Amygdala (tissue), 56 donors: ENCODE measurements around the gene BDH2.

Experiments
- DNase-seq, 56 donors: peaks; one replicate each; lab custom pipeline; 2025; lab: John Stamatoyannopoulos, UW

The BDH2 gene

DNA sequence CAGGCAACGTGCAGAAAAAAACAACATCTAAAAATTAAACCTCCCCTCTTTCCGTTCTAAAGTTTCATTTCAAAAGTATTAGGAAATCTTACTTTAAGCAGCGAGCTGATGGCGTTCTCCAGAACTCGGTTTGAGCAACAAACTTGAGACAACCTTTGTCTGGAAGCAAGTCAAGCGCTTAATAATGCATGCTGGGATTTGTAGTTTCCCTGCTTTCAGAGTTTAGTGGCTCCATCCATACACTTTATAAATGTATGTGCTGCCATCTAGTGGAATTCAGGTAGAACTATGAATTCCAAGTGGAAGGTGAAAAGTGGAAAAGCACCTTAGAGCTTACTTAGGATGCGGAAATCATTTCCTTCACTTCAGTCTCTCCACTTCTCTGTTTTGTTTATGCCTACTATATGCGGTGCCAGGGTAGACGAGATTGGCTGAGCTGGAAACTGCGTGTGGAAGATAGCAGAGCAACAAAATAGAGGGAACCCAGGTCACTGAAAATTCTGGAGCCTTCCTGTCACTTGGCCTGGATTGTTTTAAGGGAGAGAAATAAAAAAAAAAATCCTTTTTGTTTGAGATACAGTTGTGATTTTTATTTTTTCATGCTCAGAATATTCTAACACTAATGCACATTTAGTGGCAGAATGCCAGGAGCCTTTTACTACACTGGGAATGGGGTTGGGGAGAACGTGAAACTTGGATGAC is at the start of gene BDH2:
Gene BDH2 (minus strand): TSS at position 144 of the 702 bp plus-strand sequence. CDS start 3,580 bp downstream, outside the sequence.
- peak in 18 of 56 donors; percentile 1 to 66 (median 27) for DNase-seq

DNA sequence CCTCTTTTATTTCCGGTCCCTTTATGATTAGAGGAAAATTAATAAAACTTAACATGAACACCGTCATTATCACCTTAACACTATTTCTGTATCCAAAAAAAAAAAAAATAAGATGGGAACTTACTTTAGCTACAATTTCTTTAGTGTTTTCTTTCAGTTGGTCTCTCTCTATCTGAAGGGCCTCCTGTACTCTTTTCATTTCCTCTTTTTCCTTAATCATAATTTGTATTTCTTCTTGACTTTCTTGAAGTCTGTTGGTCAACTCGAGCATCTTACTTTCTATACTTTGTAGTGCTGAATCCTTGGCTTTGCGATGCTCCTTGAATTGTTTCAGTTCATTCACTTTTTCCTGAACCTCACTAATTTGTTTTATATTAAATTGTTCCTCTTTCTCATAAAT is 45.3 kb upstream of the BDH2 start:
- no peak for DNase-seq

DNA sequence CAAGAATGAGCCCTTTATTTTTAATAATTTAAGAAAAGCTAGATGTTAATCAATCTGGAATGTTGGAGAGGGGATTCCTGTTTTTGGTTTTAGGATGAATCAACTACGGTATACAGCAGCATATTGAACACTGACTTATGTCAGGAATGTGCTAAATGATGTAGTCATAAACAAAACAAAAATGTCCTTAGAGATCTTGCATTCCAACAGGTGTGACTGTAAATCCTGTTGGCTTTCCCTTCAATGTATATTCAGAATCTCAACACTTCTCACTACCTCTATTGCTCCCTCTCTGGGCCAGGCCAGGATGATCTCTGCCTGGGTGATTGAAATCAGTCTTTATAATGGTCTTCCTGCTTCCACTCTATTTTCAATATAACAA is 37.8 kb upstream of the BDH2 start:
- DNase-seq, result no peak

DNA sequence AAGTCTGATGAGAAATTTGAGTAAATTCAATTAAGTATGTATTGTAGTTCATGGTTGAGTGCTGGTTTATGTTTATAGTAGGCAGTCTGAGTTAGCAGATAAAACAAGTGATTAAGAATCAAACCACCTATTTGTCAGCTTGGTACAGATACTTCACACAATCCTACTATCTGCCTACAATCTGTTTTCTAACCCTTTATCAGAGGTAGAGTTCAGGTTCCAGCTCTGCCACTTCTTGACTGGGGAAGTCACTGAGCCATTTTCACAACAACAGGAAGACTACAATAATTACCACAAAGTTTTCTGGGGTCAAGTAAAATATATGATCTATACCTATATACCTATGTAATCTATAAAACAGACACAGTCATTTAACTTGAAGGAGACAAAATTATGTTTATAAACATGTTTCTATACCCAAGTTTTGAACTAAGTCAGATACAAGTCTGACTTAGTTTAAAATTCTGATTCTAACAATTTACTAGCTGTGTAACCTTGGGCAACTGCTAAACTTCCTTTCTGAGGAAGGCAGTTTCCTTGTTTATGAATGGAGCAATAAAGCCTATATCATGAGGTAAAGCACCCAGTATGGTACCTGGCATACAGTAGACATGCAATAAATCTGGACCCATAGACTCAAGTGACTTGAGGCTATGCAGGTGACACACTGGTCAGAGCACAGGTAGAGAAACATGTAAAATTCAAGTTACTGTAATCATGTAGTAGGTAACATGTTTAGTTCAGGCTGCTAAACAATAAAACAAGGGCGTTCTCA is 37.2 kb upstream of the BDH2 start:
- DNase-seq, result no peak

DNA sequence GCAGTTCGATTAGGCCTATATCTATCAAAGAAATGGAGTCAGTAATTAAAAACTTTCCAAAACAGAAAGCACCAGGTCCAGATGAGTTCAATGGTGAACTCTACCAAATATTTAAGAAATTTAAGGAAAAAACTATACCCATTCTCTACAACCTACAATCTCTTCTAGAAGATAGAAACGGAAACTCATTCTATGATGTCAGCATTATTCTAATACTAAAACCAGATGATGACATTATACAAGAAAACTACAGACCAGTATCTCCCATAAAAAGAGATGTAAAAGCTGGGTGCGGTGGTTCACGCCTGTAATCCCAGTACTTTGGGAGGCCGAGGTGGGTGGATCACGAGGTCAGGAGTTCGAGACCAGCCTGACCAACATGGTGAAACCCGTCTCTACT is 29.5 kb upstream of the BDH2 start:
- no peak for DNase-seq

DNA sequence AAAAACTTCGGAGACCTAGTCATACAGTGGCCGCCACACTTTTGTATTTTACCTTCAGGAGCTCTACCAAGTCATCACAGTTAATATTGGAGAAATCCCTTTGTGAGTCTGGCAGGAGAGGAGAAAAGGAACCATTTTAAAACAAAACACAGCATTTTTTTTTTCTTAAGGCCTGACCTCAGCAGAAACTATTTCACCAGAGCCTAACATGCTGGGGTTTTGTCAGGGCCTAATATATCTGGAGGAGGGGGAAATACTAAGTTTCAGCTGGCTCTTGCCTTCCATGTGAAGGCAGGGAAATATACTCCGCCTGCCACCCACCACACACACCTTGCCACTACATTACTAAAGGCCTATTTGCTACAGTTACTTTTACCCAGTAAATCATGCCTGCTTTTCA is 26.5 kb upstream of the BDH2 start:
- no peak for DNase-seq

DNA sequence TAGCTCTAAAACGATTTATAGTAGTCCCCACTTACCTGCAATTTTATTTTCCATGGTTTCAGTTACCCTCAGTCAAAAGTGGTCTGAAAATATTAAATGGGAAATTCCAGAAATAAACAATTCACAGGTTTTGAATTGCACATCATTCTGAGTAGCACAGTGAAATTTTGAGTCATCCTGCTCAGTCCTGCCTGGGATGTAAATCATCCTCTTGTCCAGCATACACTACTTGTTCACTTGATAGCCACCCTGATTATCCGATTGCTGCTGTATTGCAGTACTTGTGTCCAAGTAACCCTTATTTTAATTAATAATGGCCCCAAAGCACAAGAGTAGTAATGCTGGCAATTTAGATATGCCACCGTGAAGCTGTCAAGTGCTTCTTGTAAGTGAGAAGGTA is 23.5 kb upstream of the BDH2 start:
- no peak for DNase-seq

DNA sequence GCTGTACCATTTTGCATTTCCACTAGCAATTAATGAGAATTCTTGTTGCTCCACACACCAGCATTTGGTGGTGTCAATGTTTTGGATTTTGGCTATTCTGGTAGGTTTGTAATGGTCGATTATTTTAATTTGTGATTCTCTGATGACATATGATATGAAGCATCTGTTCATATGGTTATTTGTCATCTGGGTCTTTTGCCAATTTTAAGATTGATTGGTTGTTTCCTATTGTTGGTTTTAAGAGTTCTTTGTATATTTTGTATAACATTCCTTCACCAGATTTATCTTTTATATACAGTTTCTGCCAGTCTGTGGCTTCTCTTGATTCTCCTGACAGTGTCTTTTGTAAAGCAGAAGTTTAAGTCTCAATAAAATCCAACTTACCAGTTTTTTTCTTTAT is 18.5 kb upstream of the BDH2 start:
- DNase-seq, result no peak

DNA sequence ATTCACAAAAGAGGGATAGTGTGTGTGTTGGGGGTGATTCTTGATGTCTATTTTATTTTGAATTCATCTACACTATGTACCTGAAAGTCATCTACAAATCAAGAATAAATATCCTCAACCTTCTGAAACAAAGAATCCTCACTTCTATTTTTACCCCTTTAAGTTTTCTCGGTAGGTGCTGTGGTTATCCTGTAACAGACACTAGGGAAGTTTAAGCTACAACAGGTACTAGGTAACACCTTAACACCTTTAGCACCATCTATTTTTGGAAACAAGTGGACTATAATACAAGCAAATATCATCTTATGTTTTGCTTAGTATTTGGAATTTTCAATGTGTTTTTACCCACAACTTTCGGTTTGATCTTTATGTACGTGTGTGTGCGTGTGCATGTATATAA is 12.0 kb upstream of the BDH2 start:
- no peak for DNase-seq

DNA sequence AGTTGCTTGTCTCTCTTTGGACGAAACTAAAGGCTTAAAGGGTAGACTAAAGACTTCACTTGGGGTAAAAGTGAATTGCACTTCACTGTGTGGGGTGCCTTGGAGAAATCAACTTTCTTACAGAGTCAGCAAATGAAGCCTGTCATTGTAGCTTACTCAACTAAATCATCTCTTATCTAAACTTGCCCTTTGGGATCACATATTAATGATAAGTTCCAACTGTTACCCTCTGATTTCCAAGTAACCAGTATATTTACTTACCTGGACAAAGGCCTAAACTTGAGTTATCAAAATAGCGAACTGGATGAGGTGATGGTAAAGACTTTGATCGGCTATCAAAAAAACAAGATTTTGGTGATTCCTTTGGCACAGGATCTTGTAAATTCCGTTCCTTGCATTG is 8.9 kb upstream of the BDH2 start:
- no peak for DNase-seq

DNA sequence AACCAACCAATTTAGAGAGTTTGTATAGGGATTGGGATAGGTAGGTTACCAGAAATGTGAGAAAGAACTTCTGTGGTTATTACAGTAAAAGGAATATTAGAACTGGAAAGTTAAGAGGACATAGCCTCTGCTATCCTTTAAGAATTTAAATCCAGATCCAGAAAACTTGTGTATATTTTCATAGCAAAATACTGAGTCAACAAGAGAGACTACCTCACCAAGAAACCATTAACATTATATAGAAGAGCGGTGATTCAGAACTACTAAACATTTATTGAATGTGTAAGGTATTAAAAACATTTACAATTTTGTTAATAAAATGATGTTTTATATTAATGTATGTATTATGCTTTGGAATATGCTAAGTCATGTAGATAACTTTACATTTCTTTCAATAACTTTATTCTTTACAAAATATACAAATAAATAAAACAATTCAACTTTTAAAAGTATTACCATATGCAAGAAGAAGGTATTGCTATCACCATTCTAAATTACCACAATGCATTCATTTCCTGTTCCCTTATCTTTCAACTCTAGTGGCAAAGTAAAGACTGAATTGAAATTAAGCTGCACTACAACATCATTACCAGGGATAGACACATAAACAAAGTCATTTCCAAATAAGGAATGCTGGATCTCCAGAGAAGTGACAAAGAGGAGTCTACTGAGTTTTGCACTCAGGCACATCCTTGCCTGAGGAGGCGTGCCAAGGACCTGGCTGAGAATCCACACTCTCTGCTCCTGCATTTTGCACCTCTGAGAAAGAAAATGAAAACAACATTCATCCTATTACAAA is 6.1 kb upstream of the BDH2 start:
- DNase-seq, result no peak

DNA sequence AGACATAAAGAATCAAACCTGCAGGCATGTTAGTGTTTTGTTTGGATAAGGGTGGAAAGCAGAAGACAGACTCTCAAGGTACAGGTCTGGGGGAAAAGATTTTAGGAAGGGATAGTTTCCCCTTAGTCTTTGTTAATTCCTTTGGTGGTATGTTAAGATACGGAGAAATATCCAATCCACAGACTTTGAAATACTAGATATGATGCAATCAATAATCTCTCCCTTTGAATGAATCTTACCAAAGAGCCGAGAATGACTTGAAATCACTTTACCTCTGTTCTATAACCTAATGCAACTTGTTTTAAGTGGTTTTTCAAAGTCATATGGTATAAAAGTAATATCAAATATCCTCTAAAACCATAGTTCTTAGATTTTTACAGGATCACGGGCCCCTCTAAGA is 5.3 kb upstream of the BDH2 start:
- DNase-seq, result no peak

DNA sequence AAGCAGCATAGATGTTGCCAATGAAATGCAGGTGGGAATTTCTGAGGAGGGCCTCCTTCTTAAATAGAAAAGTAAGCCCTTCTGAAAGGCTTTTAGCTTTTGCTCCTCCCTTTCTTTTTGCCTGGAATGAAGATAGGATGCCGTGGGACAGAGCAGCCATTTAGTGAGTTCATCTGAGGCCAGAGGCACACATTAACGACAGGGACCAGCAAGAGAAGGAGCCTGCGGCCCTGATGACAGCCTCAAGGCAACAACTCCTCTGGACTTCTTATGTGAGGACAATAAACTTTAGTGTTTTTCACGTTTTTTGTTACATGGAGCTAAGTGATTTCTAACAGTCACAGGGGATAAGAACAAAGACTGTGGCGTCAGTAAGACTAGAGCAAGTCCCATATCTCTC is 1.1 kb upstream of the BDH2 start:
- no peak for DNase-seq

DNA sequence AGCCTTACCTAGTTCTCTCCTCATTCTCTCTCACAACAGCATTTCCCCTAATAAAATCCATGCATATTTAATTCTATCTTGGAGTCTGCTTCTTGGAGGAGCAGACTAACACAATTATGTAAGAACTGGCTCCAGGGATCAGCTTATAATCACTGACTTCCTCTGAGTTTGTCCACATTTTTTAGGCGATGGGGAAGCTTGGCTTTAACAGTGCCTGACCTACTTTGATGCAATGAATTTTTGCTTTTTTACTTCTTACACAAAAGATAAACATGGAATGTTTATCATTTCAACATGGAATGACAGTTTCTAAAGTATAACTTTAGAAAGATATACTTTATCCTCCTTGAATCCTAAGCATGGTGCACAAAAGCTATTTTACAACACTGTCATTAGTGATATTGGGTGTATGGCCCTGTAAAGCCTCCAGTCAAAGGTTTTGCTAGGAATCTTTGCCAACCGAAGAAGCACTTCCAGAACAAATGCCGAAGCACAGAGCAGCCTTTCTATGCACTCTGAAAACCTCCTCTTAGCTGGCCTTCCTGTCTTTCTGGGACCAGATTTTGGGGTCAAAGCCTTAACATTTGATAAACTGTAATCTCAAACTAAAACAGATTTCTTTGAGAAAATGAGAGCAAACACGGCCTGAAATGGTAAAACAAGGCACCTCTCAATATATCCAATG is 736 bp downstream of the BDH2 start:
- DNase-seq, result no peak

DNA sequence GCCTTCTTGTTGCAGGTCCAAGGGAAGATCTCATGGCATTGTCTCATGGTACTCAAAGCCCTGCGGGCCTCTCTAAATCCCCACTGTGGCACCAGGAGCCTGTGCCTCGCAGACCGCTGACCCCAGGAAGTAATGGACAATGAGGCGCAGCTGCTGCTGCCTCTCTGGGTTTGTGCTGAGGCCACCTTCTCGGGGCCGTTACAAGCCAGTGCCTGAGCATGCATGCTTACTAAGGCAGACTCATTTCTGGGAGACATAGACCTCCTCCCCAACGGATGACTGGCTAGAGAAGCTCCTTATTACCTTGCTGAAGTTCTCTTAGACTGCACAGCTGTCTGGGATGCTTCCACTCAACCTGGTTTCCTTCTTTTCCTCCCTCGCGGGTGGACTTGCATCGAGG is 1.3 kb downstream of the BDH2 start:
- DNase-seq, result no peak

DNA sequence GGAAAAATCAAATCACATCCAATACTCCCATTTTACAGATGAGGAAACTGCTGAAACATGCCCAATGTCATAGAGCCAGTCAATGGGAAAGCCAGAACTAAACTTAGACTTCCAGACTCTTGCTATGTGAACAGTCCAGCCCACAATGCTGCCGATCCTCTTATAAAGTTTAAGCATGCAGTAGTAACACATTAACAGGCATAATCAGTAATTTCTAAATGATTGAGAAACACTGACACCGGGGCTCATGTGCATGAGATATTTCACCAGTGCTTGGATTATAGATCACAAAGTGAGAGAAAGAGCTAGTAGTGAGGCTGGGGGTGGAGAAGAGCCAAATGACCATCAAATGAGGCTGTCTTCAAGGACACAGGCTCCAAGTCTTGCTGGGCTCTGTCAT is 2.5 kb downstream of the BDH2 start:
- DNase-seq, result no peak

DNA sequence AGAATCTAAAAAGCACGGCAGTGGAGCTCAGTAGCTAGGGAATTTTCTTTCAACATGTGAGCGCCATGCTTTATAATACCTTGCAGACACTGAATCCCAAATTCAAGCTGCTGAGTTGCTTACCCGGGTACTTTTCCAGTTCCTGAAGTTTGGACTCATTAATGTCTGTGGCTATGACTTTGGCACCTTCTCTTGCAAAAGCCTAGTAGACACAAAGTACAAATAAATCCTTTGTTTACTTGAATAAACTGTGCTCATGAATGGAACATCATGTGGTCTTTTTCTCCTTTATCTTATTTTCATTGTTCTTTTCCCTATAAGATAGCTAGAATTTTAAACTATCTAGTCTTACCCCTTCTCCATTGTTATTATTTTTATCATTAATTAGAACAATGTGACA is 4.6 kb downstream of the BDH2 start:
- peak in 2 of 56 donors; percentile 12 to 13 for DNase-seq

DNA sequence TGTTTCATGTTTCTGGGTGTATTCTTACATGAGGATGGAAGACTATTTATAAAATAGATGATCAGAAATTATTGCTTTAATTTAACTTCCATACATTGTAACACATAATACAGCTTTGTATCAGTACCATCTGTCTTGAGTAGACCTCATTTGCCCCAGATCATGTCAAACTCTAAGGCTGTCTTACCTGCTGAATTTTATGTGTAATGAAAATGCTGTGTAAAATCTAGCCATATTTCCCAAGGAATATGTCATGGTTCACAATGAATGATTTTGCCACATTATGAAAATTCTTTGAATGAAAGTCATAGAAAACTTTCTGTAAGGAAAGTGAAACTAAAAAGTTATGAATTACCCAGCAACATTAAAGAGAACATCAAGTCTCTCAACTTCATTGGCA is 7.4 kb downstream of the BDH2 start:
- DNase-seq, result no peak

DNA sequence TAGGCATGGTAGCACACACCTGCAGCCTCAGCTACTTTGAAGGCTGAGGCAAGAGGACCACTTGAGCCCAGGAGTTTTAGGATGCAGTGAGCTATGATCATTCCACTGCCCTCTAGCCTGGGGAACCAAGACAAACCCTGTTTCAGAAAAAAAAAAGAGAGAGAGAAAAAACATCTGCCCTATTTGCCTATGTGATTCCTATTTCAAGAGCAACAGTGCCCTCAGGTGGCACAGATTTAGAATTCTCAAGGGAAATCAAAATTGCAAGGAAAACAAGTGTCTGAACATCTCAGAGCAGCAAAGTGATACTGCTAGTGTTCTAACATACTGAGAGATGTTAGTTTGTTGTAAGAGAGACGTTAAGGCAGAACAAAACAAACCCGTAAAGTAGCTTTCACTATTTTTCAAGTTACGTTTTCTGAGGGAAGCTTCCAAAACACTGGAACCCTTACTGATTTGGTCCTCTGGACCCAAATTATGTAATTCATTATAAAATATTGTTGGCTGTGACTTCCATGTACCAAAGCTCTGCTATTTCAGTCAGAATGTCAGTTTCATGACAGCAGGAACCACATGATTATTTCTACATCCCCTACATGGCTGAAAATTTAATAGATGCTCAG is 7.9 kb downstream of the BDH2 start:
- DNase-seq, result peak in 20 of 56 donors; percentile 3 to 64 (median 20)

DNA sequence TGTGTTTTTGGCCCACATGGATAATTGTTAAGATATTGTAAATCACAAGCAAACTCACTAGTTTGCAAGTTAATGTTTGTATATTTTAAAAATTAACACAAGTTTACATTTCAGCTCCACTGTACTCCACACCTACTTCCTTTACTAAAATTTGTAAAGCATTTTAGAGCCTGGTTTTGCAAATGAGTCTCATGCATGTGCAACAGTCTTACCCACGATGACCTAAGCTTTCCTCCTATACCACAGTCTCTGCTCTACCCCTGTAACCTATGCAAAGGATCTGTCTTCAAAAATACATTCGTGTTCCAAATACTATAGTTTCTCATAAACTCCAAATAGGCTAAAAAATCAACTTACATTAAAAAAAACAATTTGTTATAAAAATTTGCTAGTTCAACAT is 10.2 kb downstream of the BDH2 start:
- no peak for DNase-seq
